DND-41 (cell line): ENCODE results near the gene TMX2.

Experiments used
- ATAC-seq: fragments of 200-7000 bp; cut with Tn5 transposase; 3 replicates; pipeline ENCODE4 v1.9.1; 2021; ENCODE audit warnings: low read depth; ENCODE audit not compliant: insufficient read depth
- DNase-seq: peaks from one replicate; pipeline ENCODE4 v3.0.0-alpha.2; 2020
- H2AFZ ChIP-seq: 2 replicates; pipeline ENCODE4 v1.6.0; 2012; ENCODE audit warnings: low read depth, low read length
- H3K27ac ChIP-seq: 2 replicates; pipeline ENCODE4 v1.5.1; 2012; ENCODE audit warnings: low read length, inconsistent platforms
- H3K27me3 ChIP-seq: fragments of 200-600 bp; sonication (generic); 2 replicates; pipeline ENCODE4 v1.6.0; 2012; ENCODE audit warnings: low read length, mild to moderate bottlenecking, inconsistent platforms; ENCODE audit not compliant: insufficient read depth, poor library complexity
- H3K36me3 ChIP-seq: 2 replicates; pipeline ENCODE4 v1.5.1; 2012; ENCODE audit warnings: low read length, inconsistent platforms; ENCODE audit not compliant: insufficient read depth
- H3K4me1 ChIP-seq: 2 replicates; pipeline ENCODE4 v1.5.1; 2012; ENCODE audit warnings: mild to moderate bottlenecking, low read length; ENCODE audit not compliant: insufficient read depth
- H3K4me2 ChIP-seq: 2 replicates; pipeline ENCODE4 v1.6.0; 2012; ENCODE audit warnings: mild to moderate bottlenecking, moderate library complexity, low read length, inconsistent platforms; ENCODE audit not compliant: insufficient read depth
- H3K4me3 ChIP-seq, 2 experiments: fragments of 200-600 bp in 1 of 2; shearing (Covaris generic) in 1 of 2; 2 replicates each; pipeline ENCODE4 v1.5.1; 2012 to 2016; ENCODE audit warnings: inconsistent platforms in 2 of 2, low read length in 2 of 2, mild to moderate bottlenecking in 2 of 2, low read depth in 1 of 2, moderate library complexity in 1 of 2
- H3K79me2 ChIP-seq: 2 replicates; pipeline ENCODE4 v1.6.0; 2012; ENCODE audit warnings: low read length, inconsistent platforms; ENCODE audit not compliant: insufficient read depth
- H3K9ac ChIP-seq: 2 replicates; pipeline ENCODE4 v1.6.0; 2012; ENCODE audit warnings: low read depth, mild to moderate bottlenecking, inconsistent platforms, low read length, moderate library complexity
- H3K9me3 ChIP-seq: 2 replicates; pipeline ENCODE4 v1.5.1; 2012; ENCODE audit warnings: low read length, moderate library complexity, mild to moderate bottlenecking, inconsistent platforms; ENCODE audit not compliant: insufficient read depth, severe bottlenecking
- H4K20me1 ChIP-seq: 2 replicates; pipeline ENCODE4 v1.6.0; 2012; ENCODE audit warnings: low read length; ENCODE audit not compliant: insufficient read depth
- EZH2 ChIP-seq: IDR thresholded peaks from 3 replicates; pipeline ENCODE4 v1.6.1; 2012; ENCODE audit warnings: borderline replicate concordance, low read depth, mild to moderate bottlenecking, moderate library complexity, low read length, inconsistent platforms; ENCODE audit not compliant: severe bottlenecking
- TF ChIP-seq, protein P1 (sequence below): IDR thresholded peaks from 2 replicates; pipeline ENCODE4 v1.5.1; 2012; ENCODE audit warnings: borderline replicate concordance, low read length, moderate library complexity, mild to moderate bottlenecking; ENCODE audit not compliant: poor library complexity, severe bottlenecking; ENCODE audit errors: extremely low read depth

Gene TMX2

DNA sequence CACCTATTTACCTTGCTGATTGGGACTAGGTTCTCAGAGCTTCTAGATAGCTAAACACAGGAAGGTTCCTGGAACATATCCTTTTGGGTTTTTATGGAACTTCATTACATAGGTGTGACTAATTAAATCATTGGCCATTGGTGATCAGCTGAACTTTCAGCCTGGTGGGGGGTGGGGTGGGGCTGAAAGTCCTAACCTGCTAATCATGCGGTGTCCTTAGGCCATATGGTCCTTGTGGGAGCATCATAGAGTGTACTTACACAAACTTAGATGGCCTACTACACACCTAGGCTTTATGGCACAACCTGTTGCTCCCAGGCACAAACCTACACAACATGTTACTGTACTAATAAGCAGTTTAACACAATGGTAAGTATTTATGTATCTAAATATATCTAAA is 20.3 kb downstream of the TMX2 start:
- H4K20me1 ChIP-seq = peaks cover 20% of the 10 kb centered on the region; the same call in 1 of the 2 replicates
- peaks cover 21% of the 10 kb centered on the region for H3K36me3 ChIP-seq
- TF ChIP-seq, protein P1, sequence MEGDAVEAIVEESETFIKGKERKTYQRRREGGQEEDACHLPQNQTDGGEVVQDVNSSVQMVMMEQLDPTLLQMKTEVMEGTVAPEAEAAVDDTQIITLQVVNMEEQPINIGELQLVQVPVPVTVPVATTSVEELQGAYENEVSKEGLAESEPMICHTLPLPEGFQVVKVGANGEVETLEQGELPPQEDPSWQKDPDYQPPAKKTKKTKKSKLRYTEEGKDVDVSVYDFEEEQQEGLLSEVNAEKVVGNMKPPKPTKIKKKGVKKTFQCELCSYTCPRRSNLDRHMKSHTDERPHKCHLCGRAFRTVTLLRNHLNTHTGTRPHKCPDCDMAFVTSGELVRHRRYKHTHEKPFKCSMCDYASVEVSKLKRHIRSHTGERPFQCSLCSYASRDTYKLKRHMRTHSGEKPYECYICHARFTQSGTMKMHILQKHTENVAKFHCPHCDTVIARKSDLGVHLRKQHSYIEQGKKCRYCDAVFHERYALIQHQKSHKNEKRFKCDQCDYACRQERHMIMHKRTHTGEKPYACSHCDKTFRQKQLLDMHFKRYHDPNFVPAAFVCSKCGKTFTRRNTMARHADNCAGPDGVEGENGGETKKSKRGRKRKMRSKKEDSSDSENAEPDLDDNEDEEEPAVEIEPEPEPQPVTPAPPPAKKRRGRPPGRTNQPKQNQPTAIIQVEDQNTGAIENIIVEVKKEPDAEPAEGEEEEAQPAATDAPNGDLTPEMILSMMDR = no peak
- TF ChIP-seq EZH2 = no peak
- ATAC-seq (no peak), DNase-seq (no peak)
- H3K79me2 ChIP-seq = peaks cover 90% of the 10 kb centered on the region
- no peaks in the 10 kb centered on the region for H3K27me3 ChIP-seq
- no peaks in the 10 kb centered on the region for H3K4me1 ChIP-seq
- H3K27ac ChIP-seq = no peak overlapping the region
- H3K4me2 ChIP-seq = no peak overlapping the region
- no peaks in the 10 kb centered on the region for H3K9me3 ChIP-seq
- no peak overlapping the region for H3K9ac ChIP-seq
- no peak overlapping the region for H3K4me3 ChIP-seq
- H2AFZ ChIP-seq = no peak overlapping the region

DNA sequence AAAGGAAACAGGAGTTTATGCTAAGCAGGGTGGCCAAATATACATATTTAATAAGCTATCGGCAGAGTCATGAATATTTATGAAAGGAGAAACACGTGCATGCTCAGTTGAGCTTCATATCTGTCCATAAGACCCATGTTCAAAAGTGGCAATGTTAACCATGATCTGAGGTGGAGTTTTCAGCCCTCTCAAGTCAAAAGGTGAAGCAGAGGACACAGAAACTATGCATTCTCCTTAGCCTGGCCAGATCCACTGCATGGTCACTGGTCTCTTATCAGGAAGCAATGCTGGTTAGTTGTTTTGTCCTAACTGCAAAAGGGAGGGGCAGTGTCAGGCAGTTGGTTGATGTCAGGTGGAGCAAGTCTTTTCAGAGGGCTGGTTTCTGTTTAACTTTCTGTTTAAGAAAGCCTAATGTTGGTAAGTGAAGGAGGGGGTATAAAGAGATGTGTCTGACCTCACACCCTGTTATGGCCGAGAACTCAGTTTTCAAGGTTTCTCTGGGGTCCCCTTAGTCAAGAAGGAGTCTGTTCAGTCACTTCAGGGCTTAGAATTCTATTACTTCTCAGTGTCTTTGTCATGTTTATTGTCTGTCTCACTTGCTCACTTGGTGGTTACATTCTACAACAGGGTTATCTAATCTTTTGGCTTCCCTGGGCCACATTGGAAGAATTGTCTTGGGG is 23.4 kb downstream of the TMX2 start:
- Histone ChIP-seq H3K9ac (no peak overlapping the region), H2AFZ (no peak overlapping the region), H3K4me3 (no peak overlapping the region), H3K36me3 (peaks cover 40% of the 10 kb centered on the region), H3K79me2 (peaks cover 68% of the 10 kb centered on the region), H3K4me1 (peaks cover 14% of the 10 kb centered on the region), H3K9me3 (no peaks in the 10 kb centered on the region), H3K4me2 (no peak overlapping the region), H3K27ac (no peak overlapping the region), H4K20me1 (peaks cover 7% of the 10 kb centered on the region; the same call in 1 of the 2 replicates), H3K27me3 (no peaks in the 10 kb centered on the region)
- DNase-seq (no peak), ATAC-seq (no peak)
- no peak for TF ChIP-seq EZH2
- TF ChIP-seq, protein P1 = no peak

GRCh38 chr11:57741132-57742086 is 29.0 kb downstream of the TMX2 start, which contains the start of gene SELENOH:
SELENOH (plus strand) TSS chr11:57741491; CDS start chr11:57741596, 105 bp downstream.
- peaks cover 70% of the 10 kb centered on the region for H3K36me3 ChIP-seq
- H4K20me1 ChIP-seq = peaks cover 8% of the 10 kb centered on the region; the same call in 1 of the 2 replicates
- H3K4me3 ChIP-seq = peak within 1 kb of the TSS; percentile 68 to 76
- DNase-seq (peak; percentile 99), ATAC-seq (peak; percentile 94)
- H3K9me3 ChIP-seq = no peaks in the 10 kb centered on the region
- no peak for TF ChIP-seq EZH2
- TF ChIP-seq, protein P1 = no peak
- peak within 1 kb of the TSS; percentile 95 for H2AFZ ChIP-seq
- H3K27ac ChIP-seq = peak within 1 kb of the TSS; percentile 87
- peaks cover 38% of the 10 kb centered on the region for H3K79me2 ChIP-seq
- peak within 1 kb of the TSS; percentile 92 for H3K4me2 ChIP-seq
- peaks cover 27% of the 10 kb centered on the region for H3K4me1 ChIP-seq
- peak within 1 kb of the TSS; percentile 91 for H3K9ac ChIP-seq
- no peaks in the 10 kb centered on the region for H3K27me3 ChIP-seq
